Measurements from ENCODE around the gene ASPSCR1. TPM values are rescaled to one million over a fixed set of nuclear protein-coding genes. Genes with fewer than 3 reads are reported as not detected.

The ASPSCR1 gene
- total RNA-seq, 4 donors from 2014 or later: 11.7 to 24.4 (median 18.6) TPM

- H3K9me3 ChIP-seq: no peaks in the 10 kb centered on the region
- no peak for TF ChIP-seq CTCF (IDR thresholded peaks at IDR 0.05)
- no peak for TF ChIP-seq POLR2A (IDR thresholded peaks at IDR 0.05)
- TF ChIP-seq POLR2AphosphoS5 (IDR thresholded peaks at IDR 0.05): no peak
- no peak for TF ChIP-seq EP300 (IDR thresholded peaks at IDR 0.05)
- no peak for ATAC-seq
- peaks cover 0 to 54% (median 26%) of the 10 kb centered on the region in 3 donors for H3K4me1 ChIP-seq
- 80% methylated on average over 3 of the region's 28 CpGs; no CpG with 5 or more reads in 1 of the 2 donors for WGBS, 2 donors (ENCODE audit: low coverage in 1 of 2)
- H3K36me3 ChIP-seq: peaks cover 0 to 75% of the 10 kb centered on the region in 2 donors
- no peak overlapping the region for H3K27ac ChIP-seq
- H3K4me3 ChIP-seq: no peak overlapping the region
- no peaks in the 10 kb centered on the region for H3K27me3 ChIP-seq
Measured at GRCh38 chr17:82053556-82054263, 76.3 kb downstream of the ASPSCR1 start.

GRCh38 chr17:82054351-82055022 is 77.1 kb downstream of the ASPSCR1 start:
- peaks cover 0 to 75% of the 10 kb centered on the region in 2 donors for H3K36me3 ChIP-seq
- ATAC-seq: no peak
- H3K27me3 ChIP-seq: no peaks in the 10 kb centered on the region

GRCh38 chr17:82055023-82055964 is 77.9 kb downstream of the ASPSCR1 start:
- 60 to 78% methylated on average over 1 to 3 of the region's 26 CpGs for WGBS, 2 donors (ENCODE audit: low coverage in 1 of 2)
- Histone ChIP-seq H3K27me3 (no peaks in the 10 kb centered on the region), H3K27ac (no peak overlapping the region), H3K36me3 (peaks cover 0 to 75% of the 10 kb centered on the region in 2 donors), H3K4me3 (no peak overlapping the region), H3K9me3 (no peaks in the 10 kb centered on the region), H3K4me1 (peaks cover 0 to 41% (median 18%) of the 10 kb centered on the region in 3 donors)
- TF ChIP-seq EP300 (IDR thresholded peaks at IDR 0.05) (no peak), CTCF (IDR thresholded peaks at IDR 0.05) (no peak), POLR2A (IDR thresholded peaks at IDR 0.05) (no peak), POLR2AphosphoS5 (IDR thresholded peaks at IDR 0.05) (no peak)
- no peak for ATAC-seq

More at GRCh38 chr17:82054351-82055022, 77.1 kb downstream of the ASPSCR1 start:
- Histone ChIP-seq H3K4me3 (no peak overlapping the region), H3K4me1 (peaks cover 0 to 49% (median 25%) of the 10 kb centered on the region in 3 donors), H3K27ac (no peak overlapping the region), H3K9me3 (no peaks in the 10 kb centered on the region)
- 100% methylated on average over 1 of the region's 38 CpGs for WGBS, 2 donors (ENCODE audit: low coverage in 1 of 2)
- no peak for TF ChIP-seq POLR2AphosphoS5 (IDR thresholded peaks at IDR 0.05)

- H3K27me3 ChIP-seq: no peaks in the 10 kb centered on the region
- no peak for TF ChIP-seq POLR2A (IDR thresholded peaks at IDR 0.05)
- no peak for TF ChIP-seq EP300 (IDR thresholded peaks at IDR 0.05)
- TF ChIP-seq CTCF (IDR thresholded peaks at IDR 0.05): no peak
- no peak for TF ChIP-seq POLR2AphosphoS5 (IDR thresholded peaks at IDR 0.05)
- H3K4me1 ChIP-seq: peaks cover 0 to 33% (median 12%) of the 10 kb centered on the region in 3 donors
- H3K36me3 ChIP-seq: peaks cover 0 to 80% of the 10 kb centered on the region in 2 donors
- no peaks in the 10 kb centered on the region for H3K9me3 ChIP-seq
- no peak overlapping the region for H3K4me3 ChIP-seq
- H3K27ac ChIP-seq: no peak overlapping the region
- no peak for ATAC-seq
- whole genome bisulfite sequencing, 2 donors (ENCODE audit: low coverage in 1 of 2): 80% methylated on average over 1 of the region's 28 CpGs; no CpG with 5 or more reads in 1 of the 2 donors
Measured at GRCh38 chr17:82055965-82056728, 78.7 kb downstream of the ASPSCR1 start.

All from gastroesophageal sphincter (tissue), 4 donors.